ENCODE measurements around the gene MAP3K6.

Gene MAP3K6

DNA sequence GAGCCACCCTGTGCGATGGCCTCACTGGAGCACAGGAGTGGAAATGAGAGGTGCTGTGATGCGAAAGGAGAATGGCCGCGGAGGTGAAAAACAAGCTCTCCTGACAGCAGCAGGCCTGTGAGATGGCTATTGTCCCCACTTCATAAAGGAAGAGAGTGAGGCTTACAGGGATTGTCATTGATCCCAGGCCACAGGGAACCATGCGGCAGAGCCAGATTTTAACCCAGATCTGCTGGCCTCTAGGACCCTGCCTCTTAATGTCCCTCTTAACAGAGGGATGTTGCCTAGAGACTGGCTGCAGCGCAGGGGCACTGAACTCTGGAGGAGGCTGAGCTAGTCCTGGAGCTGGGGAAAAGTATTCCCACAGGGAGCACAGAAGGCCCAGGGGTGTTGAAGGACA lies 28.0 kb downstream of the MAP3K6 start:
- DNase-seq (ENCODE audit: low read depth in 2 of 2): no peak

- no peak for DNase-seq (ENCODE audit: low read depth in 2 of 2)
These were observed 30.0 kb downstream of the MAP3K6 start for GRCh38 chr1:27336756-27337155.

- no peak for DNase-seq (ENCODE audit: low read depth in 2 of 2)
These were observed 31.0 kb downstream of the MAP3K6 start for GRCh38 chr1:27335506-27336422.

GRCh38 chr1:27333717-27334279 lies 33.0 kb downstream of the MAP3K6 start:
- DNase-seq (ENCODE audit: low read depth in 2 of 2): no peak

- DNase-seq (ENCODE audit: low read depth in 2 of 2): no peak
These were observed 34.1 kb downstream of the MAP3K6 start for GRCh38 chr1:27332536-27333281.

DNA sequence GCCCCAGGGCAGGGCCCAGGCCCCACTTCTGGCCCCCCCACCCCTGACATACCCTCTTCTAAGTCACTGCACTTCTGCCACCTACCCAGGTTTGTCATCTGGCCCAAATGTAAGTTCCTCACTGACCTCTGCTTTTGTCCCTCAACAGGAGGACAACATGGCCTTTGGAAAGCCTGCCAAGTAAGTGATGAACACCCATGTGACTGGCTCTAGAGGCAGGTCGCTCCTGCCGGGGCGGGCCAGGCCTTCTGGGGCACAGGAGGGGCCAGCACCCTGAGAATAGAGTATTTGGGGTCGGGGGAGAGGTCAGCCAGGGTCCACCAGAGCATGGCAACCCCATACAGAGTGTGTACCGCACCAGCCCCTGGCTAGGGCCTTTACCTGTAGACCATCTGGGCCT lies 34.8 kb downstream of the MAP3K6 start:
- no peak for DNase-seq (ENCODE audit: low read depth in 2 of 2)

- no peak for DNase-seq (ENCODE audit: low read depth in 2 of 2)
These were observed 35.3 kb downstream of the MAP3K6 start for GRCh38 chr1:27331426-27331825.

GRCh38 chr1:27330786-27331185 lies 36.0 kb downstream of the MAP3K6 start:
- no peak for DNase-seq (ENCODE audit: low read depth in 2 of 2)

- no peak for DNase-seq (ENCODE audit: low read depth in 2 of 2)
These were observed 38.8 kb downstream of the MAP3K6 start for GRCh38 chr1:27327964-27328363.

DNA sequence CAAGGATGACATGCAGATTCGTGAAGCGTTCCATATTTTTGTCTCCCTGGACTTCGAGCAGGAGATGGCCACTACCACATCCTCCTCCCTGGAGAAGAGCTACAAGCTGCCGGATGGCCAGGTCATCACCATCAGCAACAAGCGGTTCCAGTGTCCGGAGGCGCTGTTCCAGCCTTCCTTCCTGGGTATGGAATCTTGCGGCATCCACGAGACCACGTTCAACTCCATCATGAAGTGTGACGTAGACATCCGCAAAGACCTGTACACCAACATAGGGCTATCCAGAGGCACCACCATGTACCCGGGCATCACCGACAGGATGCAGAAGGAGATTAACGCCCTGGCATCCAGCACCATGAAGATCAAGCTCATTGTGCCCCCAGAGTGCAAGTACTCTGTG lies 41.5 kb downstream of the MAP3K6 start:
- DNase-seq (ENCODE audit: low read depth in 2 of 2): no peak

DNA sequence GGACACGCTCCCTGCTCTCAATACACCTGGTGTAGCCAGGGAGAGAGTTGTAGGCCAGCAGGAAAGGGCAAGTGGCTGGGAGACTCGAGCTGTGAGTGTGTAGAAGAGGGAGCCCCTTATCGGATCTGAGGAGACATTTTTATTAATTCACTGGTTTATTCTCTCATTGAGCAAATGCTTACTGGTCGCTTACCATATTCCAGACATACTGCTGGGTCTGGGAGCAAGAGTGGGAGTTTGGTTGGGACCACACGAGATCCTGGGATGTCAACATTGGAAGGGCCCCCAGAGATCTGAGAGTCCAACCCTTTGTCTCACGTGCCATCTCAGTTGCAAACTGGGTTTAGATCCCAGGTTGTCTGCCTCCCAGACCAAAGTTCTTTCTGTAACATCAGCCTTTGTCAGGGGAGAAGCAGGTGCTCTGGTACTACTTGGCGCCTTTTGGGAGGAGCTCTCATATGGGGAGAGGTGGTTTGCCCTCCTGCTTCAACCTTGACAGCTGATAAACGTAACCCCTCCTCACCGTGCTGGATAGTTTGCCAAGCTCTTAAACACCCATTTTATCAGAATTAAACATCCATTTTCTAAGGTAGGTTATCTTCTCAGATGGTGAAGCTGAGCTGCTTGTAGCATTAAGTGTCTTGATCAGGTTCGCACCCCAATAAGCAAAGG lies 44.1 kb downstream of the MAP3K6 start:
- DNase-seq (ENCODE audit: low read depth in 2 of 2): no peak

DNA sequence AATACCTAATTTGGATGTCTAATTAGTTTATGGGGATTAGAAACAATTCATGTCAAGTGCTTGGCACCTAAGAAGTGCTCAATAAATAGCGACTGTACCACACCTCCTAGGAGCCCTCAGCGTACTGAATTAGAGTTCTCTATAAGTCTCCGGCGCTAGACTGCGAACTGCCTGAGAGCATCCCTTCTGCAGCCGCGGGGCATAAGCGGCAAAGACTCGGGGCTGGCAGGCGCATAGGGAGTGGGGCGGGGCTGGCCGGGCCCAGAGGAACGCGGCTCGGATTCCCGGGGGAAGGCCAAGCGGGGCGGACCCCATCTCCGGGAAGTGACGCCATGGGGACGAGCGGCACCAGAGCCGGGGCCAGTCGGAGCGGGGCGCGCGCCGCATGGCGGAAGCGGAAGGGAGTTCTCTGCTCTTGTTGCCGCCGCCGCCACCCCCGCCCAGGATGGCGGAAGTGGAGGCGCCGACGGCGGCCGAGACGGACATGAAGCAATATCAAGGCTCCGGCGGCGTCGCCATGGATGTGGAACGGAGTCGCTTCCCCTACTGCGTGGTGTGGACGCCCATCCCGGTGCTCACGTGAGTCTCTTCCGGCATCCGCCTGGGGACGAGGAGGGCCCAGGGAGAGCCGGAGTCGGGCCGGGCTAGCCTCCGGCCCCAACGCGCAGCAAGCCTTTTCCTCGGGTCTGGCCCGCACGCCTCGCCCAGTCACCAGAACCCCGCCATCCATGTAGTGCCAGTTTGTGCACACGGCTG lies 44.8 kb downstream of the MAP3K6 start, which contains the start of gene TMEM222:
TSS of gene TMEM222 (plus strand) at position 351 of the 756 bp plus-strand sequence. CDS start at position 386, 35 bp downstream.
- peak; percentile 90 to 94 for DNase-seq (ENCODE audit: low read depth in 2 of 2)

- DNase-seq (ENCODE audit: low read depth in 2 of 2): peak; percentile 67
These were observed 48.2 kb downstream of the MAP3K6 start for GRCh38 chr1:27318596-27318995.

DNA sequence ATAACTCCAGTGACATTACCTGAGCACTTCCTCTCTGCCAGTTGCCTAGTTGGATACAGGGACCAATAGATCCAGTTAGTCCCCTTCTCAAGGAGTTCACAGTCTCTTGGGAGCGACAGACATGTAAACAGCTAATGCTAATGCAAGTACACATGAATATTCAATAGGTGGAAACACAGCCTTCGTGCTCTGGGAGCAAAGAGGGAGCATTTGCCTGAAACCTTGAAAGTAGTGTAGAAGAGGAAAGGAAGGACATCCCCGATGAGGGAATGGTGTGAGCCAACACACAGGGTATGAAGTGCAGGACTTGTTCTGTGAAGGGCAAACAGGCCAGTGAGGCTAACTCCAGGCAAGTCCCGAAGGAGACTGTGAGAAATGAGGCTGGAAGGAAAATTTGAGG lies 48.6 kb downstream of the MAP3K6 start:
- no peak for DNase-seq (ENCODE audit: low read depth in 2 of 2)

GRCh38 chr1:27316860-27317259 lies 49.9 kb downstream of the MAP3K6 start:
- DNase-seq (ENCODE audit: low read depth in 2 of 2): no peak

DNA sequence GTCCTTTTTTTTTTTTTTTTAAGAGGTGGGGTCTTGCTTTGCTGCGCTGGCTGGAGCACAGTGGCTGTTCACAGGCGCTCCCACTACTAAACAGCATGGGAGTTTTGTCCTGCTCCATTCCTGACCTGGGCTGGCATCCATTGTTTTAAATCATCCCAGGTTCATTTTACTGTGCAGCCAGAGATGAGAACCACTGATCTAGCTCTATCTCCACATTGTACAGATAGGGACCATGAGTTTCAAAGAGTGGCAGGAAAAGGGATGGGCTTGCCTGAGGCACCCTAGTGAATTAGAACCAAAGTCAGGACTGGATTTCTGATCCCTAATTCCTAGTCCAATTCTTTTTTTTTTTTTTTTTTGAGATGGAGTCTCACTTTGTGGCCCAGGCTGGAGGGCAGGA lies 52.0 kb downstream of the MAP3K6 start:
- no peak for DNase-seq (ENCODE audit: low read depth in 2 of 2)

GRCh38 chr1:27314169-27314568 lies 52.6 kb downstream of the MAP3K6 start:
- DNase-seq (ENCODE audit: low read depth in 2 of 2): no peak

GRCh38 chr1:27307874-27308598 lies 58.7 kb downstream of the MAP3K6 start:
- no peak for DNase-seq (ENCODE audit: low read depth in 2 of 2)

DNA sequence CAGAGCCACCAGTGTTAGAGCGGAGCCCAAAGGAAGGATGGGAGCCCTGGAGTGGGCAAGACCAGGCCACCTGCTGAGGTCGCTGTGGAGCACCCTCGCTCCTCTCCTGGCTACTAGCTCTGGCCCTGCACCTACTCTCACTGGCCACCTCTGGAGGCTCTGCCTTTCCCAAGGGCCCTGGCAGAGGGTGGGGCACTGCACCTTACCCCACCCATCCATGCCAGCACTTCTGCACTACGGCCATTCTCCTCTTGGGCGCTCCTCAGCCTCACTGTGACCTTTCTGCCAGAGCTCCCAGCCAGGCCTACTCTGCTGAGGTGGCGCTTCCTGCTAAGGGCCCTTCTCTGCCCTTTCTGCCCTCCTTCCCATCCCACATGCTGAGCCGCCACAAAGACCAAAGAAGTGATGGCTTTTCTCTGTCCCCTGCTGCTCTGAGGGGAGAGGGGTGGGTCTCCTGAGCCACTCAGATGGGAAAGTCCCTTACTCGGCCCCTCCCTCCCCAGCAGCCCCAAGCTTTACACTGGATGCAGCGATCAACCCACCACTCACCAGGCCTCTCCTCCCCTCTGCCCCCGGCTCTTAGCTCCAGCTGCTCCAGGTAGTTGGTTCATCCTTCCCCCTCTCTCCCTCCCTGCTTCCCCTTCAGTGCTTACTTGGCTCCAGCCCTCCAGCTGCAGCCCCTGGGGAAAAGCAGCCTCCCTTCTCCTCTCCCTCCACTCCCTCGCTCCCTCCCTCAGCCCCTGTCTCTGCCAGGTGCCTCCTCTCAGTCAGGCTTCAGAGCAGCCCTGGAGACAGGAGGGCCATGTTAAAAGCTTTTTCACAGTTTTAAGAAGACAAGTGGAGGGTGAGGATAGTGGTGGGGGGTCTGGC lies 59.6 kb downstream of the MAP3K6 start:
- DNase-seq (ENCODE audit: low read depth in 2 of 2): no peak

- DNase-seq (ENCODE audit: low read depth in 2 of 2): no peak
These were observed 60.7 kb downstream of the MAP3K6 start for GRCh38 chr1:27306071-27306470.
